HG03060 (cell line): ENCODE results near the gene ECT2L.

Experiments used
- ATAC-seq: cut with Tn5 transposase; IDR thresholded peaks from one replicate; pipeline ENCODE4 v1.9.1; 2021; ENCODE audit warnings: low read depth, moderate number of reproducible peaks; ENCODE audit not compliant: unreplicated experiment

ECT2L gene, protein sequence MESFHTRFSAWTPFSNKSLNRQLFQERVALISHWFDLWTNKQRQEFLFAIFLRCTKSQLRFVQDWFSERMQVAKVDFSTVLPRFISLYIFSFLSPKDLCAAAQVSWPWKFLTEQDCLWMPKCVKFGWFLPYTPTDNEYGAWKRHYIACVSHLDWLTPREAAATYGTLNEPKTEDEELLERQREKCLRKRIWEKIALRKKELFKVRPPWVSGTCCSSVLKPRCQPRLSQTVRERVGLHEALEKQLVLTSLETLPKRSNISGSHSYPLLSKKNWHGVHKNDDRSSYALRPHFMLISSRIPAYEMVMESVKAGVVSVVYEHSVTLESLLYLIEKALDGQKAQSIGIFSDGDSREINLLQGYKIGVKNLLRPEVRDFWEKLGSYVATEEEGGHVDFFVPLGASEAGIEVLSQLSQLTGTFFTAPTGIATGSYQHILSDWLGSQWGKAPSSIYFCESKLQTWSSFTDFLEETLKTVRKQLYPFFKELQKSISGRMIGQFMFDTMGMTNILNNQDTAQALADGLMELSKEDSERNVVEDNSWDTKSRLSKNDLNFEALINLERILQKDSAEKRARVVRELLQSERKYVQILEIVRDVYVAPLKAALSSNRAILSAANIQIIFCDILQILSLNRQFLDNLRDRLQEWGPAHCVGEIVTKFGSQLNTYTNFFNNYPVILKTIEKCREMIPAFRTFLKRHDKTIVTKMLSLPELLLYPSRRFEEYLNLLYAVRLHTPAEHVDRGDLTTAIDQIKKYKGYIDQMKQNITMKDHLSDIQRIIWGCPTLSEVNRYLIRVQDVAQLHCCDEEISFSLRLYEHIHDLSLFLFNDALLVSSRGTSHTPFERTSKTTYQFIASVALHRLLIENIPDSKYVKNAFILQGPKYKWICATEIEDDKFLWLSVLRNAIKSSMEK

DNA sequence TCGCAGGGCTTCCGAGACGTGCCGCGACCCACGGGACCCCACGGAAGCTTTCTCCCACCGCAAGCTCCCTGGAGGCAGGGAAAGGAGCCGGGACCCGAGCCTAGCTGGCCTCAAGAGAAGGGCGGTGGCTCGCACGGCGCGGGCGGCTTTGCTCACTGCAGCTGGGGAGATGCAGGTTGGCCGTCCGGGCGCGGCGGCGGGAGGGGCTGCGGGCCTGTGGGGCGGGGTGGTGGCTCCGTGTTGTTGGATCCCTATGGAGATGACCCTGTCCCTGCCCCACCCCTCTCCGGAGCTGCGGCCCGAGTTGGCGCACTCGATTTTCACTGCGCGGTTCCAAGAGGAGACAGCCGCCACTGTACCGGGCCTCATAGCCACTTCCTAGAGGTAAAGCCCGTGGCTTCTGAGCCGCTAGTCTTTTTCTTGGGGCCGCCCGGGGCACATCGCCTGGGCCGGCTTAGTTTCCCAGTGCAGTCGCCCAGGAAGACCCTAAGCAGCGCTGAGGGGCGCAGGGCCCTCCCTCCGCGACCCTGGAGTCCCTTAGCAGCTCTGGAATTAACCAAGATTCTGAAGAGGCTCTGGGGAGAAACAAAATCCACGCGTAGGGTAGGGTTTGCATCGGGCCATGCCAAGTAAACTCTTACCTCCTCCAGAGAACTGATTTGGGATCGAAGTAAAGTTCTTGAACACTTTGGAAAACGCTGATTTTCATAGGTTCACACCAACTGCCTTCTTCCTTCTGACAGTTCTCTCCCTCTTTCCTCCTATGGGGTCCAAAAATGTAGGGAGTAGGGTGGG lies at the start of gene ECT2L:
Gene ECT2L (plus strand): TSS at position 279 of the 795 bp plus-strand sequence. CDS start 17,188 bp downstream, outside the sequence.
- ATAC-seq, result no peak

DNA sequence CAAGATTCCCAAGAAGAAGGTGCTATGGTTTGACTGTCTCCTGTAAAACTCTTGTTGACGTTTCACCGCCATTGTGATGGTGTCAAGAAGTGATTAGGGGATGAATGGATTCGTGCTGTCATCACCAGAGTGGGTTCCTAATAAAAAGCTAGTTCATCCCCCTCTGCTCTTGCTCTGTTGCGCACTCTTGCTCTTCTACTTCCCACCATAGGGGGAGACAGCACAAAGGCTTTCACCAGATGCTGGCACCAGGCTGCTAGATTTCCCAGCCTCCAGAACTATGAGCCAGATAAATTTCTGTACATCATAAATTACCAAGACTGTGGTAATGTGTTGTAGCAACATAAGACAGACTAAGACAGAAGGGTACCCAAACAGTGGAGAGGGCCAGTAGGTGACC lies 43.9 kb upstream of the ECT2L start:
- ATAC-seq, result no peak

DNA sequence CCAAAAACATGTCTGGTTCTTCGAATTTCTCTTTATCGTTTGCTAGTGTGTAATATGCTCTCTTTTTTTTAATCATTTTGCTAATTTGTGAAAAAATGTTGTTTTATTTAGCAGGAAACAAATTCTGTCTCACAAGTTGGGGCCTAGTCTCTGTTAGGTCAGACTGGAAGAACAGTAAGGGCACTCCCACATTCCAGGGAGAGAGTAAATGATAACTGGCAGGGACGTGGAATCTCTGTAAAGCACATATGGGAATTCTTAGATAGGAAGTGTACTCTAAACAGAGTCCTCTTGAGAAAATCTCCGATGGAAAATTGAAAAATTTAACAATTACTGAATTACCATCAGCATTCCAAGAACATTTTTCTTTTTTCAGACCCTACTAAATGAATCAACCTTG lies 38.8 kb upstream of the ECT2L start:
- ATAC-seq, result no peak

DNA sequence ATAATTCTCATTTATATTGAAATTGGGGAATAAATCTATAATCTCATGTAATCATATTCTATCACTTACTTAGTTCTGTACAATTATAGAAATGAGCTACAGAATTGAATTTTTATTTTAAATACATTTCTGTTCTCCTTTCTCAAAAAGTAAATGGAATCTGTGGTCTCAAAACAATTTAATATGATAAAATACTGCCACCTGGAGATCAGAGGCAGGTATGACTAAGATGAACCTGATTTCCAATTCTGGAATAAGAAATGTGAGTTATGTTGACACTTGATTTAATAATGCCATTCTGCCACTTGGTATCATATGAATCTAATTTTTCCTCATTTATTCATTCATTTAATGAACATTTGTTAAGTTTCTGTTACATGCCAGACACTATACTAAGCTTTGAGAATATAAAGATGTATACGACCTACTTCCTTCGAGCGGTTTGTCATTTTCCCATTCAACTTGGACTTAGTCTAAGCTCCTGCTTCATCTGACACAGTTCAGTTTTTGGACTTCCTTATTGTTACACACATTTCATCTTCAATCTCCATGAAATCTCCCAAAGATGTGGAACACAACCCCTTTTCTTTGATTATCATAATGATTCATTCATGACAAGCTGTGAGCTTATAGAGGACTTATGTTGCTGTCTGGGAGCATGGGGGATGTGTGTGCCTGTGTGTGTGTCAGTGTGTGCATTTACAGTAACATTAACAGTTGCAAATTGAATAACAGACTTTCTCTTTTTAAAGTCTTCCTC lies 29.8 kb upstream of the ECT2L start:
- no peak for ATAC-seq

DNA sequence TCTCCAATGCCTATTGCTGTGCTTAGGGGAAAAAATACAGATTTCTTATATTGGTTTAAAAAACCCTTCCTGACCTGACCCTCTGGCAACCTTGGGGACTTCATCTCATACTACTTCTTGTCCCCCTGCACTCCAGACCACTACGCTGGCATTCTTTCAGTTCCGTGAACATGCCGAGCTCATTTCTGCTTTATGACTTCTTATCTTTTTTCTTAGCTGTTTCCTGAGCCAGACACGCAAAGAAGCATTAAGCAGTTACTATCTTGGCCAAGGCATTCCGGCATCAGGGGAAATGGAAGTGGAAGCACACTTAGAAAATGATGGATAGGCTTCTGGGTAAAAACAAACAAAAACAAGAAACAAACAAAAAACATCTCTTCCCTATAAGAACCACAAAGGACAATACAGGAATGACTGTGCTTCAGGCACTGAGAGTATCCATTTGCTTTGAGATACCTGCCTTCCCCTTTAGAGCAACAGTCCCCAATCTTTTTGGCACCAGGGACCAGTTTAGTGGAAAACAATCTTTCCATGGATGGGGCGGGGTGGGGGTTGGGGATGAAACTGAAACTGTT lies 26.7 kb upstream of the ECT2L start:
- no peak for ATAC-seq

DNA sequence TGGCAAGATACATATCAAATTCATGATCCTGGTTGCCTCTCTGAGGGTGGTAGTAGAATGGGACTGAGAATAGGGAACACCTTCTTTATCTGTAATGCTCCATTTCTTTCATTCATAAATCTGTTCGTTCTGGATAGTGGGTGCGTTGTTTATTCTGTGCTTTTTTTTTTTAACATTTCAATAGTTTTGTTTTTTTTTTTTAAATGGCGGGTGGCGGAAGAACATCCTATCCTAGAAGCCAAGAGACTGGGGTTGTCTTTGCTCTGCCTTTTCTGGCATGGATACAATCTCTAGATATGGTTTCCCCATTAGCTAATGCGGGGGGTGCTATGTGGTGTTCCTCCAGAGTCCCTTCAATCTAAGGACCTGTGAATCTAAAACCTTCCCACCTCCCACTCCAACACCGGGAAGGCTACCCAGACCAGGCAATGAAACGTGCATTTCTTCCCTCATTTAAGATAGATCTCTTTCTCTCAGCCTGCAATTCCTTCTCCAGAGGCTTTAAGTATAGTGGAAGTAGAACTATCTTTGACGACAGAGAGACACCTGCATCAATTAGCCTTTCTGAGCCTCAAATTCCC lies 23.2 kb upstream of the ECT2L start:
- no peak for ATAC-seq

DNA sequence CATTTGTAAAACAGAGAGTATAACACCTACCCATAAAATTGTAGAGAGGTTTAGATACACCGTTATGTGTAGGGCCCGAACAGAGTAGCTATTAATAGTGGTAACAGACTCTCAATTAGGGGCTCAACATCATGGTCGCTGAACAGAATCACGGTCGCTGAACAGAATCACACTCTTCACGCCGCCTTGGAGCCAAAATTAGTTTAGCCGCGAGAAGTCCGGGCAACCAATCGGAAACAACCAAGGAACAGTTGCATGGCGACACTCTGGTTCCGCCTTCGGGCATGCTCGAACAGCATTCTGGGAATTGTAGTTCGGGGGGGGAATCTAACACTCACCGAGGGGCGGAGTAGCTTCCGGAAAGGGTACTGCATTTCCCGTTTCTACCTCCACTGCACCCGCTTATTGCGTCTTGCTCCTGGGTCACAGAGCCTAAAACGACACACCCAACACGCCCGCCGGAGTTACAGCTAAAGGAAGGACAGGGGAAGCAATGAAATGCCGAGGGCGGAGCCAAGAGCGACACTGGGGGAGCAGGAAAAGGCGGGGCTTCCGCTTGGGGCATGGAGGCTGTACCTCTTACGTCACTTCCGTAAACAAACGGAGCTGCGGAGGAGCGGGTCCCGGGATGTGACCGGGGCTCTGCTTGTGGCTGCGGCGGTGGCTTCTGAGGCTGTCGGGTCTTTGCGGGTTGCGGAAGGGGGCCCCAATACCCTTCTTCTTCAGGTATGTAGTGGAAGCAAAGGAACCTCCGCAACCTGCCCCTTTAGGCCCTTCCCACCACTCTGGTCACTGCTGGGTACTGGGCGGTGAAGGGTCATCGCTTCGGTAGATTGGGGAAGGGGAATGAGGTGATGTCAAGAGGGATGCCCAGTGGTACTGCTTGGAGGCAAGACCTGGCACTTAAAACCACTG lies 22.5 kb upstream of the ECT2L start, which contains the start of gene CCDC28A:
Gene CCDC28A (plus strand): TSS at position 593 of the 915 bp plus-strand sequence. CDS start 2,352 bp downstream, outside the sequence.
- ATAC-seq, result peak; percentile 79

DNA sequence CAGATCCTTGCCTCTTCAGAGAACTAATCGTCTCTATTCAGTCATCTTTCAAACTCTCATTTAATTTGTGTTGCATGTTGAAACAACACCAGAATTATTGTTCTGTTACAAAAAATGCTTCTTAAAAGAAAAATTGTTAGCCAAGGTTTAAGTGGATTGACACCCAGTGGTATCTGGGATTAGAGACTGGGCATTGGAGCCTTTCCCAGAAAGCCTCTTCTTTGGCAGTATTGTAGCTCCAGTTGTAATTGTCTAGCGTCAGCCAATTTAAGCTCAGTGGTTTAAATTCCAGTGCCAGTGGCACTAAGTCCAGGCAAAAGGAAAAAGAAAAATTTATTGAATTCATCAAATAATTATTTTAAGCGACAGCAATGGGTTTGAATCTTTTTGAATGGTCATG lies 21.5 kb upstream of the ECT2L start:
- no peak for ATAC-seq

DNA sequence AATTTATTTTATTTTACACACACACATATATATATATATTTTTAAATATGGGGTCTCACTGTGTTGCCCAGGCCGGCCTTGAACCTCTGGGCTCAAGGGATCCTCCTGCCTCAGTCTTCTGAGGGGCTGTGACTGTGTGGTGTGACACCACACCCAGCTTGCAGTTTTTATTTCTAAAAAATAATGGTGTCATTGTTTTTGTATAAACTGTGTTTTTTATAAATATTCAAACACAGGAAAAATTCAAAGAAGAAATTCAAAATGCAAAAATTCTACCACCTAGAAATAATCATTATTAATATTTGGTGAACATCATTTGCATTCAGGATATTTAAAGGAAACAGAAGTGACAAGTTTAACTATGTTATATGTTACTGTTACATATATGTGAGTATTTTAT lies 19.2 kb upstream of the ECT2L start:
- ATAC-seq, result no peak

DNA sequence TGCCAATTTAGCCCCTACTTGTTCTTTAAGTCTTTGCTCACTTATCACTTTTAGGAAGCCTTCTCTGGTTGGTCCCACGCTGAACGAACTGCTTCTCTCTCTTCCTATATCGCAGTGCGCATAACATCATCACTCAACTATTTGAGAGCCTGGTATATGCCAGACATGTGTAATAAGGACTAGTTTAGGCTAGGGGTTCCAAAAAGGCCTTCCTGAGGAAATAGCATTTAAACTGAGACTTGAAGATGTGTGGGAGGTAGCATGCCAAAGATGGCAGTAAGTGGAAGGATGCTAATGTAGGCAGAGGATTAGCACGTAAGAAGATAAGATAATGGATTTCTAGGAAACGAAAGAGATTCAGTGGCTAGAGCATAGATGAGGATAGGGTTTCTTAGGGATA lies 17.6 kb upstream of the ECT2L start:
- ATAC-seq, result no peak

DNA sequence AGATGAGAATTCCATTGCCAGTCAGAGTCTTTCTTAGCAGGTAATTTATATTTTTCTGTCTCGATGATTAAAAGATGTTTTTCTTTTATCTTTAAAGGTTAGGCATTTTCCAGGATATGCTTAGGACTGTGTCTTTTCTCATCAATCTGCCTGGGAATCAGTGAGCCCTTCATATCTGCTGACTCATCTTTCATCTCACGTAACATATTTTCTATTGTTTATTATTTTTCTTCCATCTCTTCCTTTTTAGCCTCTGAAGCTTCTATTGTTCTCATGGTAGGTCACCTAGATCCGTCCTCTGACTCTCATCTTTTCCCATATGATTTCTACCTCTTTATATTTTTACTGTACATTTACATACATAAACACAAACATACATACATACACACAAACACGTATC lies 13.6 kb upstream of the ECT2L start:
- no peak for ATAC-seq

DNA sequence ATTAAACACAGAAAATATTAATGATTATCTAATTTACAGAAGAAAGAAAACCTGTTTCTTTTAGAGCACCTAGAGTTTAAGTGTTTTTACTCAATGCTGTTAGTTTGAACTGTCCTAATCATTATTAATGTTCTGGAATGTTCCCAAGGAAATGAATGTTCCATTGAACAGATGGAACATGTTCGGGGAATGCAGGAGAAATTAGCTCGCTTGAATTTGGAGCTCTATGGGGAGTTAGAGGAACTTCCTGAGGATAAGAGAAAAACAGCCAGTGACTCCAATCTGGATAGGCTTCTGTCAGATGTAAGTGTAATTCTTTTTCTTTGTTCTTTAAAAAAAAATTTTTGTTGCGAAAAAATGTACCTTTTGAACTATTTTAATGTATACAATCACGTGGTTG lies 10.8 kb upstream of the ECT2L start:
- ATAC-seq, result no peak

DNA sequence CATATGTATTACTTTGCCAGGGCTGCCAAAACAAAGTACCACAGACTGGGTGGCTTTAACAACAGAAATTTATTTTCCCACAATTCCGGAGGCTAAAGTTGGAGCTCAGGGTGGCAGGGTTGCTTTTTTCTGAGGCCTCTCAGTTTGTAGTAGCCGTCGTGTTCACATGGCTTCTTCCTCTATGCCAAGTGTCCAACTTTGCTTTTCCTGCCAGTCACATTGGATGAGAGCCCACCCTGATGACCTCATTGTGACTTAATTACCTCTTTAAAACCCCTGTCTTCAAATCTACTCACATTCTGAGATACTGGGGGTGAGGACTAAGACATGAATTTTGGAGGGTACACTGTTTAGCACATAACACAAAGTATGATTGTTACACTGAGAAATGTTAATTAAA lies 9.9 kb upstream of the ECT2L start:
- no peak for ATAC-seq

DNA sequence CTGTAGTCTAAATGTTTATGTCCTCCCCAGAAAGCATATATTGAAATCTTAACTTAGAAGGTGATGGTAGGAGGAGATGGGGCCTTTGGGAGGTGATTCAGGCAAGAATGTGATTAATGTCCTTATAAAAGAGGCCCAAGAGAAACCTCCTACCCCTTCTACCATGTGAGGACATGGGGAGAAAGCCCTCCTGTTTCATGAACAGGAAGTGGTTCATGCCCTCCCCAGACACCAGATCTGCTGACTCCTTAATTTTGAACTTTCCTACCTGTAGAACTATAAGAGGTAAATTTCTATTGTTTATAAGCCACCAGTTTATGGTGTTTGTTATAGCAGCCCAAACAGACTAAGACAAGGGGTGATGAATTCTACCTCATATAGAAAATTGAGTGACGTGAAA lies 8.7 kb upstream of the ECT2L start:
- no peak for ATAC-seq

DNA sequence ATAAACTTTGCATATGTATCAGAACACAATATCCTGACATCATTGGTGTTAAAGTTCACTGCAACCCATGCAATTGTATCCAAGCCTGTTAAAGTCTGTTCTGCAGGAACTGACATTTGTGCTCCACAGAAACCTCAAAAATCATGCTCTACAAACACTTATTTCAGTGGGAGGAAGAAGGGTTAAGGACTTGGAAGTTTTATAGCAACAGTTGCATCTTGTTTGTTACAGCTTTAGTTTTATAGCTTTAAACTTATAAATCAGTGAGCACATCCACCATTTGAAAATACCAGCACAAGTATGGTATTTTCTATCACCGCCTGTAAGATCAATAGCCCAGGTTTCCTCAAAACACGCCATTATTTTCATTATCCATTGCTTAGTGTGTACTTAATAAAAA lies 884 bp downstream of the ECT2L start:
- ATAC-seq, result no peak

DNA sequence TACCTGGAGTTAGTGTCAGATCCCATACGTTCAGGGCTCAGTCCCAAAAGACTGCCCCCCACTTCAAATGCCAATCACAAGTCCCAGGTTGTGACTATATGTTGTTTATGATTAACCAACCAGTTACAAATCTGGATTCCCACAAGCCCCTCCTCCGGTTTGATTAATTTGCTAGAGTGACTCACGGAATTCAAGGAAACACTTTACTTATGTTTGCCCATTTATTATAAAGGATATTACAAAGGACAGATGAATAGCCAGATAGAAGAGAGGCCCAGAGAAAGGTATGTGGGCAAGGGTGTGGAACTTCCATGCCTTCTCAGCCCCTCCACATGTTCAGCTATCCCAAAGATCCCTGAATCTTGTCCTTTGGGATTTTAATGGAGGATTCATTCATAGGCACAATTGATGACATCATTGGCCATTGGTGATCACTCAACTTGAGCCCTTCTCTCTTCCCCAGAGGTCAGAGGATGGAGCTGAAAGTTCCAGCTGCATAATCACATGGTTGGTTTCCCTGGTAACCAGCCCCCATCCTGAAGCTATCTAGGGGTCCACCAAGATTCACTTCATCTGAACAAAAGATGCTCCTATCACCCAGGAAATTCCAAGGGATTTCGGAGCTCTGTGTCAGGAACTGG lies 2.0 kb downstream of the ECT2L start:
- ATAC-seq, result no peak

DNA sequence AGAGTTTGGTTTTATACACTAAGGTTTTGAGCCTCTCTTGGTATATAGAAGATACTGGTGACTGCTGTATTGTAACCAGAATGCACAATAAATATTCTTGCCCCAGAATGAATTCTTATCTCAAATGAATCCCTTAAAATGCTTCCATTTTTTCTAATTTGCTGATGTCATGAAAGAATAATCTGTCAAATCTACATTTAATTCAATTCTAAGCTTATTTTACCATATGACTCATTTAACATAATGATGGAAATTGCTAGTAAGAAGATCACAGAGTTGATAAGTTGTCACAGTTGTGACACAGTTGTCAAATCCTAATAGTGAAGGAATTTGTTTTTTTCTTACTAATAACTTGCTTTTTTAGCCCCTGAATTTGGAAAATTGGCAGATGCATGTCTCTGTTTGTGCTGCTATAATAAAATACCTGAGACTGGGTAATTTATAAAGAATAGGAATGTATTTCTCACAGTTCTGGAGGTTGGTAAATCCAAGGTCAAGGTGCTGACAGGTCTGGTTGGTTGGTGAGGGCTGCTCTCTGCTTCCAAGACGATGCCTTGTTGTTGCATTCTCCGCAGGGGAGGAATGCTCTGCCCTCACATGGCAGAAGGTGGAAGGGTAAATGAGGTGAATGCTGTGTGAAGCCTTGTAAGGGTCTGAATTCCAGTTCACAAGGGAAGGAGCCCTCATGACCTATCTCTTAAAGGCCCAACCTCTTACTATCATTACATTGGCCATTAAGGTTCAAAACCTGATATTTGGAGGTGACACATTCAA lies 4.7 kb downstream of the ECT2L start:
- no peak for ATAC-seq
